Epithelial cell of esophagus (primary cell): ENCODE results near the gene MBL2.

Source experiments
- DNase-seq: peaks from one replicate; pipeline ENCODE4 v3.0.0; 2010; ENCODE audit warnings: low read depth
- H3K4me3 ChIP-seq: 2 replicates; pipeline ENCODE4 v1.5.1; 2011; ENCODE audit warnings: mild to moderate bottlenecking, low read length, control low read depth
- CTCF ChIP-seq: IDR thresholded peaks from 2 replicates; pipeline ENCODE4 v1.5.1; 2011; ENCODE audit warnings: low read depth, mild to moderate bottlenecking, low read length, control low read depth, inconsistent platforms; ENCODE audit not compliant: insufficient read depth; ENCODE audit errors: missing control alignments

The MBL2 gene

DNA sequence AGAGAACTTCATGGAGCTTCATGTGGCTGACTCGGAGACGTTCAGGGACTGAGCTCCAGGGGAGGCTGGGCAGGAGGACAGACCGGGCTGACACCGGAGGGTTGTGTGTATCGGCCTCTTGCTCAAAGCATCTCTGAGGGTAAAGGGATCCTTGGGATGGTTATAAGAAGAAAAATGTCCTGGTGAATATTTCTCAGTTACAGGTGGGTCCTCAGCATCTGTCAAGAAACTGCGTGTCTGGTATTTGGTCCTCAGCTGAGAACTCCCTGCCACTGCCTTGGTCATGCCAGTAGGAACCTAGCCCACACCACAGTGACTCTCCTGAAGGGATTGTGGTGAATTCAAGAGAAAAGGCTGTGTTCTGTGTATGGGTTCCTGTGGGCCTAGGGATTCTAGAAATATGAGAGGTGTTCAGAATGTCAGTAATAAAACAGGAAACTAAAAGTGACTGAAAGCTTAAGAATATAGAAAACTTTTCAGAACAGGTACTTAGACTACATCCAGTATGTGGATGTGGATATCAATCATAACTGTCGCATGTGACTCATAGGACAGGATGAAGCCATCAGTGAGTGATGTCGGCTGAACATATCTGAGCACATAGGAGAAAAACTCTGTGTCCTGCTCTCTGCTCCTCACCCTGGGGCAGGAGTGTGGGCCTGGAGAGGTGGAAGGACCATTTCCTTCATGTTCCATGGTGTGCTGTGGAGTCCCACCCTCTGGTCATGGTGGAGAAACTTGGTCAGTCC, 28.4 kb downstream of the MBL2 start:
- DNase-seq = peak; percentile 39
- H3K4me3 ChIP-seq = no peak overlapping the region
- no peak for TF ChIP-seq CTCF

- TF ChIP-seq CTCF = no peak
- no peak overlapping the region for H3K4me3 ChIP-seq
- DNase-seq = no peak
Measured at GRCh38 chr10:52742731-52743130, 29.9 kb downstream of the MBL2 start.

DNA sequence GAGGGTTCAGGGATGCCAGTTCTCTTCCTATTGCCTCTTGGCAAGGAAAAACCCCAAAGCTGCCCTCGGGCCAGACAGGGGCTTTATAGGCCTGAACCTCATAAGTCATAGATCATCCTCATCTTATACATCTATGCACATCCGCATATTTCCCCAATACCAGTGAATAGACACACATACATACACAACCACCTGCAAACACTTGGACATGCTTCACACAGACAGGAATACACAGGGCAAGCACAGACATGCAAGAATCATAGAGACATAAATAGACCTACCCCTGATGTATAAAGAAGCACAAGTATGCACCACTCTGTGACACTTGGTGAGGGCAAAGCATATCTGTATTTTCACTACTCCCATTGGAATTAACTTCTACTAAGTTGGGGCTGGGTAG, 30.7 kb downstream of the MBL2 start:
- H3K4me3 ChIP-seq = no peak overlapping the region
- TF ChIP-seq CTCF = no peak
- peak; percentile 83 for DNase-seq

GRCh38 chr10:52740913-52741675, 31.5 kb downstream of the MBL2 start:
- H3K4me3 ChIP-seq = no peak overlapping the region
- peak; percentile 95 for TF ChIP-seq CTCF
- peak; percentile 39 for DNase-seq

GRCh38 chr10:52740155-52740549, 32.4 kb downstream of the MBL2 start:
- no peak overlapping the region for H3K4me3 ChIP-seq
- DNase-seq = no peak
- no peak for TF ChIP-seq CTCF

GRCh38 chr10:52739380-52740154, 33.0 kb downstream of the MBL2 start:
- TF ChIP-seq CTCF = no peak
- H3K4me3 ChIP-seq = no peak overlapping the region
- DNase-seq = no peak
